Measurements from ENCODE around the gene RTN4.
"Not testable (repeated sequence)": the region's sequence is repeated elsewhere in the genome, so short reads cannot be mapped to it uniquely, and the experiment has no call there.

RTN4 gene

DNA sequence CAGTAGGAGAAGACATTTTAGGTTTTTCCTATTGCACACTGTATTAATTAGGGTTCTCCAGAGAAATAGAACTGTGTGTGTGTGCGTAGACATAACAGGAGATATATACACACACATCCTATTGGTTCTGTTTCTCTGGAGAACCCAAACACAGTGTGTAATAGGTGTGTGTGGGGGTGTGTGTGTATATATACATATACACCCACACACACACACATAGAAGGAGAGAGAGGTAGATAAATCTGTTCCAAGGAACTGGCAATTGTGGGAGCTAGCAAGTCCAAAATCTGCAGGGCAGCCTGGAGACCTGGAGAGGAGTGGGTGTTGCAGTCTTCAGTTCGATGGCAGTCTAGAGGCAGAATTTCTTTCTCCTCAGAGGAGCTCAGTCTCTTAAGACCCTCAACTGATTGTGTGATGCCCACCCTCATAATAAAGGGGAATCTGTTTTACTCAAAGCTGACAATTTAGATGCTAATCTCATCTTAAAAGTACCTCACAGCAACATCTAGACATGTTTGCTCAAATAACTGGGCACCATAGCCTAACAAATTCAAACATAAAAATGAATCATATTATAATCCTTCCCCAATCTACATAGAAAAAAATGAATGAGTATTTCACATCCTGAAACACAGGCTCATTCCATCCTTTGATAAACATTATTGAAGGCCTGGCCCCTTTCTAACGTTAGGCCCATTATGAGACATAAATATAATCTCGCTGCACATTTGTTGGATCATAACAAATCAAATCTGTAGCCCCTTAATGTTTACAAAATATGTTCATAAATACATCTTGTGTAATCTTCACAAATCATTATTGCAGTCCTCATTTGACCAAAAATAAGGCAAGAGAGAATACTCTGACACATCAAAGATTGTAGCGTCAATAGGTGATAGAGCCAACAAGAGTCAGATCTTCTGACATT, 35.1 kb upstream of the RTN4 start:
- TF ChIP-seq, protein P1, sequence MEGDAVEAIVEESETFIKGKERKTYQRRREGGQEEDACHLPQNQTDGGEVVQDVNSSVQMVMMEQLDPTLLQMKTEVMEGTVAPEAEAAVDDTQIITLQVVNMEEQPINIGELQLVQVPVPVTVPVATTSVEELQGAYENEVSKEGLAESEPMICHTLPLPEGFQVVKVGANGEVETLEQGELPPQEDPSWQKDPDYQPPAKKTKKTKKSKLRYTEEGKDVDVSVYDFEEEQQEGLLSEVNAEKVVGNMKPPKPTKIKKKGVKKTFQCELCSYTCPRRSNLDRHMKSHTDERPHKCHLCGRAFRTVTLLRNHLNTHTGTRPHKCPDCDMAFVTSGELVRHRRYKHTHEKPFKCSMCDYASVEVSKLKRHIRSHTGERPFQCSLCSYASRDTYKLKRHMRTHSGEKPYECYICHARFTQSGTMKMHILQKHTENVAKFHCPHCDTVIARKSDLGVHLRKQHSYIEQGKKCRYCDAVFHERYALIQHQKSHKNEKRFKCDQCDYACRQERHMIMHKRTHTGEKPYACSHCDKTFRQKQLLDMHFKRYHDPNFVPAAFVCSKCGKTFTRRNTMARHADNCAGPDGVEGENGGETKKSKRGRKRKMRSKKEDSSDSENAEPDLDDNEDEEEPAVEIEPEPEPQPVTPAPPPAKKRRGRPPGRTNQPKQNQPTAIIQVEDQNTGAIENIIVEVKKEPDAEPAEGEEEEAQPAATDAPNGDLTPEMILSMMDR (conservative IDR thresholded peaks at IDR 0.05; ENCODE audit: low read depth, low read length): no peak
- H3K4me3 ChIP-seq (ENCODE audit: low read depth, low read length): no peak overlapping the region
- no peak for DNase-seq (ENCODE audit: low read depth)

DNA sequence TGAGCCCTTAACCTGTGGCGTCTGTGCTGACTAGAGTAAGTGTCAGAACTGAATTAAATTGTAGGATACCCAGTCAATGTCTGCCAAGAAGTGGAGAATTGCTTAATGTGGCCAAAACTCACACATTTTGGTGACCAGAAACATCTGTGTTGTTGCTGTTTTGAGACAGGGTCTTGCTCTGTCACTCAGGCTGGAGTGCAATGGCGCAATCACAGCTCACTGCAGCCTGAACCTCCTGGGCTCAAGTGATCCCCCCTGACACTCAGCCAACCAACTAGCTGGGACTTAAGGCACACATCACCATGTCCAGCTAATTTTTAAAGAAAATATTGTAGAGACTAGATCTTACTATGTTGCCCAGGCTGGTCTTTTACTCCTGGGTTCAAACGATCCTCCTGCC, 34.4 kb upstream of the RTN4 start:
- TF ChIP-seq, protein P1 (conservative IDR thresholded peaks at IDR 0.05; ENCODE audit: low read depth, low read length): no peak
- no peak for DNase-seq (ENCODE audit: low read depth)
- no peak overlapping the region for H3K4me3 ChIP-seq (ENCODE audit: low read depth, low read length)

DNA sequence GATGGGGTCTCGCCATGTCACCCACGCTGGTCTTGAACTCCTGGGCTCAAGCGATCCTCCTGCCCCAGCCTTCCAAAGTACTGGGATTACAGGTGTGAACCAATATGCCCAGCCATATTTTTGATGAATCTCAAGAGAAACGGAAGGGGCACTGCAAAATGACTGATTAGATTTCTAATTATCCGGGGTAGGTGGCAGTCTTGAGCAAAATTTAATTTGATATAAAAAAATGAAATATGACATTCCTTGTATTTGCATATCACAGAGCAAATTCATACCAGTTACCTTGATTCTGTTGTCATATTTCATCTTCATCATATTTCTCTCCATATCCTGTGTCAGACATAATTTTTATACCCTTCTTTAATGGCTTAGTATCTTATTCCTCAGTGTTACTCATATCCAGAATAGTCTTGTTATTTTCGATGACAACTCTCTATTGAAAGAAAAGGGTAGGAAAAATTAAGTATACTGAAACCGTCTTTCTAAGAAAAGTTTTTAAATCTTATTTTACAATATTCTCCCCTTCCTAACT, 30.0 kb upstream of the RTN4 start:
- DNase-seq (ENCODE audit: low read depth): no peak
- TF ChIP-seq, protein P1 (conservative IDR thresholded peaks at IDR 0.05; ENCODE audit: low read depth, low read length): no peak
- H3K4me3 ChIP-seq (ENCODE audit: low read depth, low read length): no peak overlapping the region

DNA sequence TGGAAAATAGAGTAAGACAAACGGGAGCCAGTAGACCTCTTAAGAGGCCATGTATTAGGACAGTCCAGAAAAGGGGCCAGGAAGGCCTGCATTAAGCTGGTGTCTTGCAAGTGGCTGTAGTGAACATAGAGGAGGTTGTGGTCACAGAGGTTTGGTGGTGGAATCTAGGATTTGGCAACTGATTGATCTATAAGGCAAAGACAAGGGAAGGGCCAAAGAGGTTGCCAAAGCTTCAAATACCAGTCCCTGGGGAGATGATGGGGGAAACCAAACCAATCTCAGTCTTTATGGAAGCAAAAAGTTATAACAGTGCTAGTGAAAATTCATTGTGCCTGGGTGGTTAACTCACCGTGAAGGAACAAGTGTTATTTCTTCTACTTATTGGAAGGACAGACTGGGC, 28.7 kb upstream of the RTN4 start:
- TF ChIP-seq, protein P1 (conservative IDR thresholded peaks at IDR 0.05; ENCODE audit: low read depth, low read length): no peak
- no peak overlapping the region for H3K4me3 ChIP-seq (ENCODE audit: low read depth, low read length)
- no peak for DNase-seq (ENCODE audit: low read depth)

DNA sequence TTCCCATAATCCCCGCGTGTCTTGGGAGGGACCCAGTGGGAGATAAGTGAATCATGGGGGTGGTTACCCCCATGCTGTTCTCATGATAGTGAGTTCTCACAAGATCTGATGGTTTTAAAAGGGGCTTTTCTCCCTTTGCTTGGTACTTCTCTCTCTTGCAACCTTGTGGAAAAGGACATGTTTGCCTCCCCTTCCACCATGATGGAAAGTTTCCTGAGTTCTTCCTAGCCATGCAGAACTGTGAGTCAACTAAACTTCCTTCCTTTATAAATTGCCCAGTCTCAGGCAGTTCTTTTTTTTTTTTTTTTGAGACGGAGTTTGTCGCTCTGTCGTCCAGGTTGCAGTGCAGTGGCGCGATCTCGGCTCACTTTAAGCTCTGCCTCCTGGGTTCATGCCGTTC, 26.5 kb upstream of the RTN4 start:
- no peak overlapping the region for H3K4me3 ChIP-seq (ENCODE audit: low read depth, low read length)
- DNase-seq (ENCODE audit: low read depth): no peak
- TF ChIP-seq, protein P1 (conservative IDR thresholded peaks at IDR 0.05; ENCODE audit: low read depth, low read length): no peak

DNA sequence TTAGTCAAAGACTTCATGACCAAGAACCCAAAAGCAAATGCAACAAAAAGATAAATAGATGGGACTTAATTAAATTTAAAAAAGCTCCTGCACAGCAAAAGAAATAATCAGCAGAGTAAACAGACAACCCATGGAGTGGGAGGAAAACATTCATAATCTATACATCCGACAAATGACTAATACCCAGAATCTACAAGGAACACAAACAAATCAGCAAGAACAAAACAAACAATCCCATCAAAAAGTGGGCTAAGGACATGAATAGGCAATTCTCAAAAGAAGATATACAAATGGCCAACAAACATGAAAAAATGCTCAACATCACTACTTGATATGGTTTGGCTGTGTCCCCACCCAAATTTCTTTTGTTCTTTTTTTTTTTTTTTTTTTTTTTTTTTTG, 25.8 kb upstream of the RTN4 start:
- H3K4me3 ChIP-seq (ENCODE audit: low read depth, low read length); DNase-seq (ENCODE audit: low read depth): not testable (repeated sequence)

DNA sequence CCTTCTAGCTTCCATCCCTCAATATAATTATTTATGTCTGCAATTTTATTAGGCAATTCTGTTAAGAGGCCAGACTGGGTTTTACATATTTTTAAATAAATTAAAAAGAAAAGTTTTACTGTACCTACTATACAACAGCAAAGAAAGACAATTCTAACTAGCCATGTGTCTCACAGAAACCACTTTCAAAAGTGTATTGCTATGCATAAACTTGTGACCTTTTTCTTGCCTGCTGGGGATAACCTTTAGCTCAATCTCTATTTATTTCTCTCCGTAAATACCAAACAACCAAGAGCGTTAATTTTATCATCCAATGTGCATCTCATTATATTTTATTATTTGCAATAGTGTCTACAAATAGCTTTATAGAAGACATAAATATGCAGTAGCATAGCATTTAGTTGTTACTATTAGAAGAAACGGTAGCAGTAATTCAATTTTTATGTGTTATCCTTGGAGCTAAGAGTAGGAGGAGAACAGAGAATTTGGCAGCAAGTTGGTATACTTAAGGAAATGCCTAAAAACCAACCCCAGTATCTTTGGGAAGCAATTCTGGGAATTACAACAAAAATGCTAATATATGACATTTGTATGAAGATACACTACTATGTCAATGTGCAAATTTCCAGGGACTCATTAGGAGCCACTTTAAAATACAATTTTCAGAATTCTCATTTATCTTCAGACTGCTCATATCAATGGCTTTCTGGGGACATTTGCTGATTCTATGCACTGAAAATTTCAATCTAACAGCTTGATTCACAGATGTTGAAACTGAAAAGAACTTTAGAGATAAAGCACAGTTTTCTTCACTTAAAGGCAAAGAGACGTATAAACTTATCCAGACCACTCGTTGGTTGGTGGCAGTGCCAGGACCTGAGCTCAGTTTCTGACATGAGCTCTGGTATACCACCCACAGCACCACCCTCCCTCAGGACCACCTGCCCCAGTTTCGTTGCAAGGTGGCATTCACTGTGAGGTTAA, 23.0 kb upstream of the RTN4 start:
- no peak overlapping the region for H3K4me3 ChIP-seq (ENCODE audit: low read depth, low read length)
- TF ChIP-seq, protein P1 (conservative IDR thresholded peaks at IDR 0.05; ENCODE audit: low read depth, low read length): no peak
- DNase-seq (ENCODE audit: low read depth): no peak
